GM12872 (cell line): ENCODE measurements around the gene CCDC85B.

ENCODE experiments used
- CTCF ChIP-seq: IDR thresholded peaks from 3 replicates; pipeline ENCODE4 v1.5.1; 2011; ENCODE audit warnings: low read depth, mild to moderate bottlenecking, low read length, moderate library complexity; ENCODE audit not compliant: insufficient read depth

Gene CCDC85B

GRCh38 chr11:65850217-65851082, 40.0 kb upstream of the CCDC85B start:
- TF ChIP-seq CTCF = no peak

- peak; percentile 72 for TF ChIP-seq CTCF
Measured at GRCh38 chr11:65851083-65851579, 39.3 kb upstream of the CCDC85B start.

GRCh38 chr11:65851811-65852507, 38.5 kb upstream of the CCDC85B start:
- no peak for TF ChIP-seq CTCF

- TF ChIP-seq CTCF = no peak
Measured at GRCh38 chr11:65852508-65853245, 37.8 kb upstream of the CCDC85B start.

GRCh38 chr11:65853246-65853979, 37.1 kb upstream of the CCDC85B start:
- TF ChIP-seq CTCF = 0 out of 3 replicates have a peak, but pooled peaks have one; percentile 7

- no peak for TF ChIP-seq CTCF
Measured at GRCh38 chr11:65854161-65854592, 36.3 kb upstream of the CCDC85B start.
